Hepatocyte (in vitro differentiated cells): ENCODE data around the gene DSCAM.

Experiments used
- EZH2 ChIP-seq: fragments of 200-600 bp; sonication (generic); IDR thresholded peaks from 2 replicates; pipeline ENCODE4 v1.6.1; 2016; ENCODE audit warnings: antibody characterized with exemption, mild to moderate bottlenecking, borderline replicate concordance
- EZH2phosphoT487 ChIP-seq: fragments of 200-600 bp; sonication (generic); IDR thresholded peaks from one replicate; pipeline ENCODE4 v1.6.1; 2018; ENCODE audit warnings: antibody characterized with exemption, mild to moderate bottlenecking, low read depth, moderate library complexity; ENCODE audit not compliant: unreplicated experiment, severe bottlenecking
- TF ChIP-seq, protein P1 (sequence below): fragments of 200-600 bp; sonication (generic); IDR thresholded peaks from 2 replicates; pipeline ENCODE4 v1.5.1; 2016; ENCODE audit warnings: antibody characterized with exemption, mild to moderate bottlenecking; ENCODE audit not compliant: poor library complexity

DNA sequence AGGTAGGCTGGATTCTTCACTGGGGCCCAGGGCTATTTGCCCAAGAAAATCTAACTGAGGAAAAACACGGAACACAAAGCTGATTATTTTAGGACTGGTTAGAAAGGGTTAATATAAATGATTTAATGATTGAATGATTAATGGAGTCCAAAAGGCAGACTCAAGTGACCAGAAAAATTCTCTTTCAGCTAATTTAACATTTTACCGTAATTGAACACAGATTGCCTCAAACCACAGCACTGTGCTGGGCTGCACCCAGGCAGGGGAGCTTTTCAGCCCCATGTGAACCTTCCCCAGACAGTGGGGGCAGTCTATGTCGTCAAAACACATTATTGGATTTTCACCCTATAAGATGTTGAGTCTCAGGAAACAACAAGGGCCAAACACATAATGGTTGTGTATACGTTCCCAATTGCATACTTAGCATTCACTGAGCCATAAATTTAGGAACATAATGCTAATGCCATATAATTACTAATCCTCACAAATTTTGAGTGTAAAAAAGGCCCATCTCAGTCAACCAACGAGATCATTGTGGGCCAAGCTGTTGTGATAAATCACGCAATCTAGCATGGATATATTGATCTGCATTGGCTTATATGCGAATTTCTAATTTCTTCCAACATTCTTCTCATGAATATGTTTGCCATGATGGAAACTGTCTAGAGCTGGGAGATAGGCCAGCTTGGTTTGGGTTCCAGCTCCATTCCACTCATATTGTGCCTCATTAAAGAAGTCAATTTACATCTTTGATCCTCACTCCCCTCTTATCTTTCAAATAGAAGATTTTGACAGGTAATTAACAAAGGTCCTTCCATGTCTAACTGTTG, 27.7 kb downstream of the DSCAM start:
- TF ChIP-seq, protein P1, sequence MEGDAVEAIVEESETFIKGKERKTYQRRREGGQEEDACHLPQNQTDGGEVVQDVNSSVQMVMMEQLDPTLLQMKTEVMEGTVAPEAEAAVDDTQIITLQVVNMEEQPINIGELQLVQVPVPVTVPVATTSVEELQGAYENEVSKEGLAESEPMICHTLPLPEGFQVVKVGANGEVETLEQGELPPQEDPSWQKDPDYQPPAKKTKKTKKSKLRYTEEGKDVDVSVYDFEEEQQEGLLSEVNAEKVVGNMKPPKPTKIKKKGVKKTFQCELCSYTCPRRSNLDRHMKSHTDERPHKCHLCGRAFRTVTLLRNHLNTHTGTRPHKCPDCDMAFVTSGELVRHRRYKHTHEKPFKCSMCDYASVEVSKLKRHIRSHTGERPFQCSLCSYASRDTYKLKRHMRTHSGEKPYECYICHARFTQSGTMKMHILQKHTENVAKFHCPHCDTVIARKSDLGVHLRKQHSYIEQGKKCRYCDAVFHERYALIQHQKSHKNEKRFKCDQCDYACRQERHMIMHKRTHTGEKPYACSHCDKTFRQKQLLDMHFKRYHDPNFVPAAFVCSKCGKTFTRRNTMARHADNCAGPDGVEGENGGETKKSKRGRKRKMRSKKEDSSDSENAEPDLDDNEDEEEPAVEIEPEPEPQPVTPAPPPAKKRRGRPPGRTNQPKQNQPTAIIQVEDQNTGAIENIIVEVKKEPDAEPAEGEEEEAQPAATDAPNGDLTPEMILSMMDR = no peak
- TF ChIP-seq EZH2 (no peak), EZH2phosphoT487 (no peak)
